Measurements from ENCODE around the gene UBE2K. TPM values are rescaled to one million over a fixed set of nuclear protein-coding genes. Genes with fewer than 3 reads are reported as not detected.
A peak's percentile ranks its signal among the peaks of the same experiment; 100 is the strongest.

The UBE2K gene
- total and polyA plus RNA-seq, 2 of the 13 experiments (the other 11 are each of a cell fraction or from before 2014, with no cell fraction given) = 36.2 to 81.0 TPM

GRCh38 chr4:39649639-39650265, 48.2 kb upstream of the UBE2K start (continued):
- TF ChIP-seq HNF4A (CRISPR knock-in tag; IDR thresholded peaks at IDR 0.05) = peak; percentile 97
- TF ChIP-seq ZNF331 (CRISPR knock-in tag; IDR thresholded peaks at IDR 0.05) = peak; percentile 70; the same call in 1 of the 2 replicates
- no peak for TF ChIP-seq KDM3A (CRISPR knock-in tag; IDR thresholded peaks at IDR 0.05; ENCODE audit: low read depth)
- 0 out of 2 replicates have a peak, but pooled peaks have one; percentile 22 for TF ChIP-seq HIC2 (CRISPR knock-in tag; IDR thresholded peaks at IDR 0.05; ENCODE audit: low read depth)
- TF ChIP-seq, protein P1, sequence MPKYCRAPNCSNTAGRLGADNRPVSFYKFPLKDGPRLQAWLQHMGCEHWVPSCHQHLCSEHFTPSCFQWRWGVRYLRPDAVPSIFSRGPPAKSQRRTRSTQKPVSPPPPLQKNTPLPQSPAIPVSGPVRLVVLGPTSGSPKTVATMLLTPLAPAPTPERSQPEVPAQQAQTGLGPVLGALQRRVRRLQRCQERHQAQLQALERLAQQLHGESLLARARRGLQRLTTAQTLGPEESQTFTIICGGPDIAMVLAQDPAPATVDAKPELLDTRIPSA (CRISPR knock-in tag; IDR thresholded peaks at IDR 0.05; ENCODE audit: borderline replicate concordance) = no peak
- TF ChIP-seq RARA (CRISPR knock-in tag; IDR thresholded peaks at IDR 0.05) = peak; percentile 34; the same call in 1 of the 2 replicates
- TF ChIP-seq SOX6 (IDR thresholded peaks at IDR 0.05) = no peak
- TF ChIP-seq SOX6 (CRISPR knock-in tag; IDR thresholded peaks at IDR 0.05) = peak; percentile 15; the same call in 1 of the 2 replicates
- TF ChIP-seq ZNF558 (CRISPR knock-in tag; IDR thresholded peaks at IDR 0.05; ENCODE audit: borderline replicate concordance) = no peak
- no peak for TF ChIP-seq ZNF598 (CRISPR knock-in tag; IDR thresholded peaks at IDR 0.05; ENCODE audit: borderline replicate concordance)
- no peak for TF ChIP-seq E2F1 (CRISPR knock-in tag; IDR thresholded peaks at IDR 0.05)
- TF ChIP-seq NR2F6 (IDR thresholded peaks at IDR 0.05) = peak; percentile 65
- TF ChIP-seq NR2F6 (CRISPR knock-in tag; IDR thresholded peaks at IDR 0.05) = peak; percentile 54
- TF ChIP-seq GLMP (CRISPR knock-in tag; IDR thresholded peaks at IDR 0.05; ENCODE audit: borderline replicate concordance) = no peak
- TF ChIP-seq POLR2AphosphoS2 (IDR thresholded peaks at IDR 0.05; ENCODE audit: low read depth, low read length) = no peak
- TF ChIP-seq ZNF430 (CRISPR knock-in tag; IDR thresholded peaks at IDR 0.05) = no peak
- TF ChIP-seq ISL2 (CRISPR knock-in tag; IDR thresholded peaks at IDR 0.05) = peak; percentile 37; the same call in 1 of the 2 replicates
- TF ChIP-seq CHD4 (IDR thresholded peaks at IDR 0.05; ENCODE audit: borderline replicate concordance, low read length) = peak; percentile 69; the same call in 1 of the 2 replicates
- no peak for TF ChIP-seq ZNF567 (CRISPR knock-in tag; IDR thresholded peaks at IDR 0.05; ENCODE audit: borderline replicate concordance)
- peak; percentile 61 for TF ChIP-seq NR2C2 (CRISPR knock-in tag; IDR thresholded peaks at IDR 0.05; ENCODE audit: borderline replicate concordance)
- TF ChIP-seq, protein P2, sequence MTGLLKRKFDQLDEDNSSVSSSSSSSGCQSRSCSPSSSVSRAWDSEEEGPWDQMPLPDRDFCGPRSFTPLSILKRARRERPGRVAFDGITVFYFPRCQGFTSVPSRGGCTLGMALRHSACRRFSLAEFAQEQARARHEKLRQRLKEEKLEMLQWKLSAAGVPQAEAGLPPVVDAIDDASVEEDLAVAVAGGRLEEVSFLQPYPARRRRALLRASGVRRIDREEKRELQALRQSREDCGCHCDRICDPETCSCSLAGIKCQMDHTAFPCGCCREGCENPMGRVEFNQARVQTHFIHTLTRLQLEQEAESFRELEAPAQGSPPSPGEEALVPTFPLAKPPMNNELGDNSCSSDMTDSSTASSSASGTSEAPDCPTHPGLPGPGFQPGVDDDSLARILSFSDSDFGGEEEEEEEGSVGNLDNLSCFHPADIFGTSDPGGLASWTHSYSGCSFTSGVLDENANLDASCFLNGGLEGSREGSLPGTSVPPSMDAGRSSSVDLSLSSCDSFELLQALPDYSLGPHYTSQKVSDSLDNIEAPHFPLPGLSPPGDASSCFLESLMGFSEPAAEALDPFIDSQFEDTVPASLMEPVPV (CRISPR knock-in tag; IDR thresholded peaks at IDR 0.05) = no peak
- TF ChIP-seq MLLT10 (CRISPR knock-in tag; IDR thresholded peaks at IDR 0.05) = no peak
- TF ChIP-seq PHF21A (CRISPR knock-in tag; IDR thresholded peaks at IDR 0.05) = peak; percentile 28; the same call in 1 of the 2 replicates
- no peak for TF ChIP-seq ZFP36 (IDR thresholded peaks at IDR 0.05; ENCODE audit: borderline replicate concordance, low read depth, low read length, partially characterized antibody)
- TF ChIP-seq RNF2 (conservative IDR thresholded peaks at IDR 0.05; ENCODE audit: low read depth) = no peak

Measured in HepG2 (cell line).